K562 (cell line): ENCODE data around the gene CYTH1. TPM values are rescaled to one million over a fixed set of nuclear protein-coding genes. Genes with fewer than 3 reads are reported as not detected.

Source experiments
- CTBP1 ChIP-seq: fragments of 450-650 bp; IDR thresholded peaks from 2 replicates; pipeline ENCODE4 v1.6.1; 2016; ENCODE audit warnings: borderline replicate concordance
- CXXC5 ChIP-seq: fragments of 250-450 bp; sonication (Bioruptor Pico); IDR thresholded peaks from 2 replicates; pipeline ENCODE4 v1.8.0; 2022; ENCODE audit warnings: inconsistent platforms, mild to moderate bottlenecking, moderate library complexity
- DACH1 ChIP-seq: fragments of 450-650 bp; IDR thresholded peaks from 2 replicates; pipeline ENCODE4 v1.6.1; 2018; ENCODE audit not compliant: partially characterized antibody
- HDAC1 ChIP-seq, 2 experiments: fragments of 450-650 bp; IDR thresholded peaks; 2 replicates each; pipeline ENCODE4 v1.6.1; 2016 to 2017; ENCODE audit warnings: inconsistent platforms in 1 of 2, mild to moderate bottlenecking in 1 of 2, moderate library complexity in 1 of 2
- HMBOX1 ChIP-seq: sonication (generic); IDR thresholded peaks from 2 replicates; pipeline ENCODE4 v1.6.1; 2016
- ILK ChIP-seq: fragments of 450-650 bp; IDR thresholded peaks from 2 replicates; pipeline ENCODE4 v1.6.1; 2016; ENCODE audit warnings: missing genetic modification characterization, low read depth, mild to moderate bottlenecking, missing compliant biosample characterization, moderate library complexity, borderline replicate concordance
- MTA3 ChIP-seq: fragments of 450-650 bp; formaldehyde crosslinking; IDR thresholded peaks from 2 replicates; pipeline ENCODE4 v1.6.1; 2017; ENCODE audit warnings: mild to moderate bottlenecking, borderline replicate concordance
- MXD1 ChIP-seq: fragments of 250-450 bp; sonication (Bioruptor Pico); IDR thresholded peaks from 2 replicates; pipeline ENCODE4 v1.8.0; 2021; ENCODE audit warnings: borderline replicate concordance, mild to moderate bottlenecking, moderate library complexity; ENCODE audit not compliant: poor library complexity, severe bottlenecking
- NFIC ChIP-seq: fragments of 450-650 bp; IDR thresholded peaks from 2 replicates; pipeline ENCODE4 v1.6.1; 2017; ENCODE audit warnings: mild to moderate bottlenecking, inconsistent platforms
- PTTG1 ChIP-seq: fragments of 450-650 bp; IDR thresholded peaks from 2 replicates; pipeline ENCODE4 v1.6.1; 2016; ENCODE audit warnings: low read depth, mild to moderate bottlenecking, missing genetic modification characterization, missing compliant biosample characterization
- RAD51 ChIP-seq: fragments of 450-650 bp; IDR thresholded peaks from 2 replicates; pipeline ENCODE4 v1.7.1; 2016; ENCODE audit warnings: low read depth, mild to moderate bottlenecking, borderline replicate concordance
- RB1 ChIP-seq: fragments of 450-650 bp; IDR thresholded peaks from 2 replicates; pipeline ENCODE4 v1.6.1; 2017; ENCODE audit warnings: low read depth, mild to moderate bottlenecking
- RFX5 ChIP-seq: IDR thresholded peaks from 2 replicates; pipeline ENCODE4 v1.6.1; 2011; ENCODE audit warnings: low read depth, mild to moderate bottlenecking, improper control_type of control experiment, low read length
- SMARCB1 ChIP-seq: IDR thresholded peaks from 2 replicates; pipeline ENCODE4 v1.6.1; 2011; ENCODE audit warnings: improper control_type of control experiment, low read depth; ENCODE audit not compliant: insufficient read length
- SRSF3 ChIP-seq: fragments of 200-400 bp; formaldehyde crosslinking; IDR thresholded peaks from 2 replicates; pipeline ENCODE4 v1.6.1; 2016; ENCODE audit warnings: mild to moderate bottlenecking, low read length, moderate library complexity; ENCODE audit not compliant: insufficient read depth
- TRIM24 ChIP-seq, 2 experiments: fragments of 450-650 bp; IDR thresholded peaks; 2 replicates each; pipeline ENCODE4 v1.6.1; 2016
- TSC22D4 ChIP-seq: fragments of 450-650 bp; IDR thresholded peaks from 2 replicates; pipeline ENCODE4 v1.6.1; 2016; ENCODE audit warnings: missing genetic modification characterization, missing biosample characterization, control low read depth
- XRCC4 ChIP-seq: IDR thresholded peaks from one replicate; pipeline ENCODE4 v1.6.1; 2011; ENCODE audit not compliant: insufficient read depth, insufficient read length; ENCODE audit errors: extremely low read depth
- ZNF274 ChIP-seq: IDR thresholded peaks from 2 replicates; pipeline ENCODE4 v1.6.1; 2011; ENCODE audit warnings: low read depth, mild to moderate bottlenecking, low read length, moderate library complexity, borderline replicate concordance
- ZNF277 ChIP-seq: fragments of 250-450 bp; sonication (Bioruptor Pico); IDR thresholded peaks from 2 replicates; pipeline ENCODE4 v1.8.0; 2022; ENCODE audit warnings: inconsistent platforms, mild to moderate bottlenecking, moderate library complexity, borderline replicate concordance
- ZNF316 ChIP-seq: fragments of 450-650 bp; IDR thresholded peaks from 2 replicates; pipeline ENCODE4 v1.6.1; 2016
- ZNF444 ChIP-seq: fragments of 250-450 bp; sonication (Bioruptor Pico); IDR thresholded peaks from 2 replicates; pipeline ENCODE4 v1.4.0; 2020; ENCODE audit warnings: mild to moderate bottlenecking, moderate library complexity
- ZNF699 ChIP-seq: fragments of 250-450 bp; sonication (Bioruptor Pico); IDR thresholded peaks from 2 replicates; pipeline ENCODE4 v1.8.0; 2021; ENCODE audit warnings: mild to moderate bottlenecking, moderate library complexity; ENCODE audit not compliant: insufficient replicate concordance
- ZNF780A ChIP-seq: fragments of 250-450 bp; sonication (Bioruptor Pico); IDR thresholded peaks from 2 replicates; pipeline ENCODE4 v1.5.0; 2021; ENCODE audit warnings: mild to moderate bottlenecking
- polyA plus RNA-seq, 8 experiments: library from polyadenylated mRNA; depleted of rRNA in 4 of 8; stranded (reverse) in 5 of 8; unstranded in 3 of 8; fragments of >200 nt; fragmentation: Nextera tagmentation in 2 of 8; fragmentation: Illumina TruSeq in 1 of 8; extraction: Ambion mirVana in 2 of 8; extraction: Trizol in 1 of 8; gene quantifications; 2 replicates each; pipeline versions ENCODE4 v1.2.1 to v1.2.3, GENCODE V29; 2011 to 2014; ENCODE audit warnings: inconsistent platforms in 1 of 8, missing spikeins in 1 of 8
- total RNA-seq, 7 experiments: library from RNA; depleted of rRNA in 6 of 7; stranded (reverse); fragments of >200 nt in 6 of 7; fragmentation: Illumina TruSeq in 2 of 7; extraction: Trizol in 2 of 7; gene quantifications; 2 replicates each; pipeline versions ENCODE4 v1.2.1 to v1.2.3, GENCODE V29; 2011 to 2021; ENCODE audit warnings: low replicate concordance in 1 of 7

Gene CYTH1
- total and polyA plus RNA-seq, 9 of the 15 experiments (the other 6 are each of a cell fraction or from before 2014, with no cell fraction given): 0.52 to 27.7 (median 16.8) TPM

- TF ChIP-seq ZNF277 (CRISPR knock-in tag): no peak
- 0 out of 2 replicates have a peak, but pooled peaks have one; percentile 62 for TF ChIP-seq MTA3
- no peak for TF ChIP-seq RFX5
- no peak for TF ChIP-seq XRCC4
- no peak for TF ChIP-seq SMARCB1
- no peak for TF ChIP-seq TSC22D4 (tag)
- no peak for TF ChIP-seq RAD51
- TF ChIP-seq ZNF444 (CRISPR knock-in tag): no peak
- TF ChIP-seq MXD1 (CRISPR knock-in tag): no peak
- TF ChIP-seq ZNF699 (CRISPR knock-in tag): no peak
- TF ChIP-seq SRSF3: no peak
- peak; percentile 64 for TF ChIP-seq ZNF316
- TF ChIP-seq ILK (tag): no peak
- TF ChIP-seq TRIM24 (IDR thresholded peaks at IDR 0.05): peak in 1 of 2 experiments; percentile 60; a peak in 1 of 4 replicates
- TF ChIP-seq HMBOX1: peak; percentile 55; the same call in 1 of the 2 replicates
- peak in 1 of 2 experiments; percentile 53; a peak in 1 of 4 replicates for TF ChIP-seq HDAC1 (IDR thresholded peaks at IDR 0.05)
- no peak for TF ChIP-seq RB1
- TF ChIP-seq CXXC5 (CRISPR knock-in tag): peak; percentile 75
- TF ChIP-seq NFIC: peak; percentile 67
- peak; percentile 66 for TF ChIP-seq DACH1
- peak; percentile 73 for TF ChIP-seq CTBP1
- TF ChIP-seq ZNF274: no peak
- TF ChIP-seq ZNF780A: no peak
- no peak for TF ChIP-seq PTTG1 (tag)
Measured at GRCh38 chr17:78785011-78785662, 3.1 kb upstream of the CYTH1 start (continued).
